Astrocyte of the cerebellum (primary cell): ENCODE data around the gene ETS2.

Experiments
- DNase-seq: peaks from one replicate; pipeline ENCODE4 v3.0.0-alpha.2; 2011; ENCODE audit warnings: low read depth
- H3K4me3 ChIP-seq: 2 replicates; pipeline ENCODE4 v1.5.1; 2011; ENCODE audit warnings: mild to moderate bottlenecking, low read depth, low read length, moderate library complexity
- CTCF ChIP-seq: IDR thresholded peaks from 2 replicates; pipeline ENCODE4 v1.5.1; 2012; ENCODE audit warnings: low read length, low read depth, moderate library complexity, mild to moderate bottlenecking; ENCODE audit errors: missing control alignments
- in situ Hi-C: cut with HindIII; loops from 2 replicates; pipeline ENCODE4 v1.10.0; 2017; ENCODE audit warnings: low sequenced_read_pairs

ETS2 gene

GRCh38 chr21:38805328-38806152 lies at the start of gene ETS2:
Gene ETS2 (plus strand): TSS chr21:38805929. CDS start chr21:38810035, 4,106 bp downstream.
- no peak for TF ChIP-seq CTCF
- DNase-seq, result peak; percentile 67
- in situ Hi-C loops, result no loop called here
- H3K4me3 ChIP-seq, result peak within 1 kb of the TSS; percentile 86

GRCh38 chr21:38756746-38757145 lies 49.0 kb upstream of the ETS2 start:
- DNase-seq, result no peak
- in situ Hi-C loops, result no loop called here
- no peak overlapping the region for H3K4me3 ChIP-seq
- TF ChIP-seq CTCF, result no peak

GRCh38 chr21:38758501-38759214 lies 47.1 kb upstream of the ETS2 start:
- H3K4me3 ChIP-seq, result no peak overlapping the region
- no peak for TF ChIP-seq CTCF
- in situ Hi-C loops, result no loop called here
- no peak for DNase-seq

GRCh38 chr21:38759413-38759812 lies 46.3 kb upstream of the ETS2 start:
- H3K4me3 ChIP-seq, result no peak overlapping the region
- TF ChIP-seq CTCF, result no peak
- no peak for DNase-seq
- in situ Hi-C loops, result no loop called here

GRCh38 chr21:38760017-38760761 lies 45.5 kb upstream of the ETS2 start:
- DNase-seq, result no peak
- H3K4me3 ChIP-seq, result no peak overlapping the region
- TF ChIP-seq CTCF, result no peak
- in situ Hi-C loops, result no loop called here

GRCh38 chr21:38760762-38761155 lies 45.0 kb upstream of the ETS2 start:
- in situ Hi-C loops, result no loop called here
- no peak for TF ChIP-seq CTCF

More at GRCh38 chr21:38760762-38761155, 45.0 kb upstream of the ETS2 start:
- H3K4me3 ChIP-seq, result no peak overlapping the region
- DNase-seq, result no peak
